ENCODE data around the gene CARD9. TPM values are rescaled to one million over a fixed set of nuclear protein-coding genes. Genes with fewer than 3 reads are reported as not detected.
"Not testable (repeated sequence)": the region's sequence is repeated elsewhere in the genome, so short reads cannot be mapped to it uniquely, and the experiment has no call there.

Gene CARD9, protein sequence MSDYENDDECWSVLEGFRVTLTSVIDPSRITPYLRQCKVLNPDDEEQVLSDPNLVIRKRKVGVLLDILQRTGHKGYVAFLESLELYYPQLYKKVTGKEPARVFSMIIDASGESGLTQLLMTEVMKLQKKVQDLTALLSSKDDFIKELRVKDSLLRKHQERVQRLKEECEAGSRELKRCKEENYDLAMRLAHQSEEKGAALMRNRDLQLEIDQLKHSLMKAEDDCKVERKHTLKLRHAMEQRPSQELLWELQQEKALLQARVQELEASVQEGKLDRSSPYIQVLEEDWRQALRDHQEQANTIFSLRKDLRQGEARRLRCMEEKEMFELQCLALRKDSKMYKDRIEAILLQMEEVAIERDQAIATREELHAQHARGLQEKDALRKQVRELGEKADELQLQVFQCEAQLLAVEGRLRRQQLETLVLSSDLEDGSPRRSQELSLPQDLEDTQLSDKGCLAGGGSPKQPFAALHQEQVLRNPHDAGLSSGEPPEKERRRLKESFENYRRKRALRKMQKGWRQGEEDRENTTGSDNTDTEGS
- 4.3 TPM for total RNA-seq
- long read RNA-seq, transcript CARD9-201 (13 exons, 2,123 nt): major isoform, 16 of 29 reads
- long read RNA-seq, partial matches to known transcripts: 0 of 29 reads
- long read RNA-seq, other reads (novel, unspliced or antisense): 13 of 29 reads

DNA sequence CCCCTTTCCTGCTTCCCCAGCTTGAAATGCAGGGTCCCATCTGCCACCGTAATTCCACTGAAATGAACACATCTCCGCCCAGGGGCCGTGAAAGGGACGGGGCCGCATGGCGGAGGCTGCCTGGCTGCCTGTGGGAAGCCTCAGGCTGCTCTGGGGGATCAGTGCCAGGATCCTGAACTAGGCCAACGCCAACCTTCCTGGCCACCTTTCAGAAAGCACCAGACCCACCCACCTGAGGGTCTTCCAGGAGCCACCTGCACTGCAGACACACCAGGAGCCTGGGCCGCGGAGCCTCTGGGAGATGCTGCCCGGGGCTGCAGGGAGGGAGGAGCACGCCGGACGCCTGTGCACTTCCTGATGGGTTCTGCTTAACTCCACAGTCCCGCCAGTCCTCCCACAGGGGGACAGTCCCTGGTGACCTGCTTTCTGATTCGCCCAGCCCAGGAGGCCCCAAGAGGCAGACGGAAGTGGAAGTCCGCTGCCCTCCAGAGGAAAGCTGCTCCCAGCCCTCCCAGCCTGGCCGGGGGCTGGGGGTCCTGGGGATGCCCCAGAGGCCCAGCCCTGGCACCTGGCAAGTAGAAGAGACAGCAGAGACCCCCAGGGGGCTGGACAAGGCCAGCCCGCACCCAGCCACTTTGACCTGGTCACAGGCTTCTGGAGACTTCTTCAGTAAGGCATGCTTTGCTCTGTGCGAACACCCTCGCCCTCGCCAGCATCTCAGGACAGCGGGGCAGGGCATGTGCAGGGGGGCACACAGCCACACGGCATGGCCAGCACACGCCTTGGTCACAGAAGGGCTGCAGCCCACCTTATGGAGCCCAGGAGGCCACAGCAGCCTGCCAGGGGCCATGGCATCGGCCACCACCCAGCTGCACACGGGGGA, at the start of gene CARD9:
Gene CARD9 (minus strand): TSS at position 370 of the 883 bp plus-strand sequence. CDS start 1,591 bp downstream, outside the sequence.
- DNase-seq (ENCODE audit: low spot score): no peak

DNA sequence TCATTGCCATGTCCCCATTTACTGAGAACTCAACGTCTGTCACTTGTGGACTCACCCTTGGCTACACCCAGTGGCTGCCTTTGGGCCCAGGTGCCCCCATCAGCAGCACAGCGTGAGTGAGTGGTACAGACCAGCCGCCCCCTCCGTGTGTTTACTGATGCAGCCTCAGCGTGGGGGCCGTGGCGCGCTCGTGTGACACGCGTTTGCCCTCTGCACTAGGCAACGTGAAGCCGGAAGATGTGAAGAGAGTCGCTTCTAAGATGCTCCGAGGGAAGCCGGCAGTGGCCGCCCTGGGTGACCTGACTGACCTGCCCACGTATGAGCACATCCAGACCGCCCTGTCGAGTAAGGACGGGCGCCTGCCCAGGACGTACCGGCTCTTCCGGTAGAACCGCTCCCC, 49.4 kb upstream of the CARD9 start:
- DNase-seq (ENCODE audit: low spot score): no peak

DNA sequence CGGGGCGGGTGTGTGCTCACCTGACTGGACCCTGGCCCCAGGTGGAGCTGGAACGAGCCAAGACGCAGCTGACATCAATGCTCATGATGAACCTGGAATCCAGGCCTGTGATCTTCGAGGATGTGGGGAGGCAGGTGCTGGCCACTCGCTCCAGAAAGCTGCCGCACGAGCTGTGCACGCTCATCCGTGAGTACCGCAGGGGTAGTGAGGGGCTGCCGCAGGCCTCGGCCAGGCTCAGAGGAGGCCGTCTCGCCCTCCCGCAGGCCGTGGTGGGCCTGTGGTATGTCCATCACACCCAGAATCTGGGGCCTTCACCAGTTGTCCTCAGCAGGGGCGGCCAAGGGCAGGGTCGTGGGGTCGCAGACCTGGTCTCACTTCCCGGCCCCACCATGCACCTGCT, 48.3 kb upstream of the CARD9 start:
- DNase-seq (ENCODE audit: low spot score): no peak

DNA sequence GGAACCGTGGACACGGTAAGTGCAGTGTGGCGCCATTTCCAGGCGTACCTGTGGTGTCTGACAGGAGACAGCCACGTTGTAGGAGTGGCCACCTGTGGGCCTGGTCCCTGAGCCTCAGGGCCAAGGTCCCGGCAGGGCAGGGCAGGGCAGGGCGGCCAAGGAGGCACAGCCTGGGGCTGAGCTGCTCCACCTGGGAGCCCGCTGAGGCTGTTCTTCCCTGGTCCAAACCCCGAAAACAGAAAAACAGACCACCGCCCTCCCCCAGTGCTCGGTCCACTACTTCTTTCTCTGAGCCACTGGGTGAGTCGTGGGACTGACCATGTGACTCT, 45.6 kb upstream of the CARD9 start:
- DNase-seq (ENCODE audit: low spot score): no peak

DNA sequence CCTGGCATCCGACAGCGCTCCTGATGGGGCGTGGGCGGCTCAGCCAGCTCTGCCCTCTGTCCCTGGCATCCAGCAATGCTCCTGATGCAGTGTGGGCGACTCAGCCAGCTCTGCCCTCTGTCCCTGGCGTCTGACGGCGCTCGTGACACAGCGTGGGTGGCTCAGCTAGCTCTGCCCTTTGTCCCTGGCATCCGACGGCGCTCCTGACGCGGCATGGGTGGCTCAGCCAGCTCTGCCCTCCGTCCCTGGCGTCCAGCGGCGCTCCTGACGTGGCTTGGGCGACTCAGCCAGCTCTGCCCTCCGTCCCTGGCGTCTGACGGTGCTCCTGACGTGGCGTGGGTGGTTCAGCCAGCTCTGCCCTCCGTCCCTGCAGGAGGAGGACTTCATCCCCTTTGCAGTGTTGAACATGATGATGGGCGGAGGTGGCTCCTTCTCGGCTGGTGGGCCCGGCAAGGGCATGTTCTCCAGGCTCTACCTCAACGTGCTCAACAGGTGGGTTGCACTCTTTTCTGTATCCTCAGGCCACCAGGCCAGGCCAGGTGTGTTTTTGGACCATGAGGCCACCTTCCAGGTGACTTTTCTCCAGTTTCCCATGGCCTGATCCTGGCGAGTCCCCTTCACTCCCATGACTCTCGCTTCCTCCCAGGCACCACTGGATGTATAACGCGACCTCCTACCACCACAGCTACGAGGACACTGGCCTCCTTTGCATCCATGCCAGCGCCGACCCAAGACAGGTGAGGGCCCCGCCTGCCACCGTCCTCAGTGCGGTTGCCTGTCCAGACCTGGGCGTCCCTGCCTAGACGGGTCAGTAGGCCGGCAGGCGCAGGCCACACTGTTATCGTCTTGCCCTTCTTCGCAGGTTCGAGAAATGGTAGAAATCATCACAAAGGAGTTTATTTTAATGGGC, 45.0 kb upstream of the CARD9 start:
- DNase-seq (ENCODE audit: low spot score): no peak

DNA sequence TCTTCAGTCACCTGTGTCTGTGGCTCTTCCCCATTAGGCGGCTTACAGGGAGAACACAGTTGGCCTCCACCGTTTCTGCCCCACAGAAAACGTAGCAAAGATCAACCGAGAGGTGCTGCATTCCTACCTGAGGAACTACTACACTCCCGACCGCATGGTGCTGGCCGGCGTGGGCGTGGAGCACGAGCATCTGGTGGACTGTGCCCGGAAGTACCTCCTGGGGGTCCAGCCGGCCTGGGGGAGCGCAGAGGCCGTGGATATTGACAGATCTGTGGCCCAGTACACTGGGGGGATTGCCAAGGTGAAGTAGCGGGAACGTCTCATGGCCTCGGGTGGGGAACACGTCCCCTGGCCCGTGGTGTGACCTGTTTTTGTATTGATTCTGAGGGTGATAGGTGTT, 43.4 kb upstream of the CARD9 start:
- no peak for DNase-seq (ENCODE audit: low spot score)

DNA sequence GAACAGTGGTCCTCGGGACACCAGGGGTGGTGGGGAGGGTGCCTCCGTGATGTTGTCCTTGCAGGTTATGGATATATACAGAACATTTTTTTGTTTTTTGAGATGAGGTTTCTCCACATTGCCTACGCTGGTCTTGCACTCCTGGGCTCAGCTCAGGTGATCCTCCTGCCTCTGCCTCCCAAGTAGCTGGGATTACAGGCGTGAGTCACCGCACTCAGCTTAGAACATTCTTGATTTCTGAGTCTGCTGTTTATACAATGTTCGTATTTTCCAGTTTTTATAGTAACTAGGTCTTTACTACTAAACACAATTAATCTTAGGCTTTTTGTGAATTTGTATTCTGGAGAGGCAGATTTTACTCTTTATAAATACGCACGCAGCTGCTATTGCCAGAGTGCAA, 43.0 kb upstream of the CARD9 start:
- DNase-seq (ENCODE audit: low spot score): no peak

DNA sequence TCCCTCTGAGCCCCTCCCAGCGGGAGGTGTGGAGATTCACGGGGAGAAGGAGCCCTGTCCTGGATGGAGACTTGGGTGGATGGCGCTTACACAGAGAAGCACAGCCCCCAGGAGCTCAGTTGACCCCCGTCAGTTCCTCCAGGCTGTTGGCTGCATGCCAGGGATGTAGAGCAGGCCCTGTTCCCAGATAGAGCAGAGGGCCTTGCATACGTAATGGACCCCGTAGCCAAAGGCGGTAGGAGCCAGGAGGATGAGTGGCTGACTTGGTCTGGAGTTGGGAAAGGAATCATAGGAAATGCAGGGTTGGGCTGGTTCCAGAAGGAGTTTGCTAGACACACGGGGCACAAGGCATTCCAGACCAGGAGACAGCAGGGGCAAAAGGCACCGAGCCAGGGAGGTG, 39.5 kb upstream of the CARD9 start:
- DNase-seq (ENCODE audit: low spot score): no peak

DNA sequence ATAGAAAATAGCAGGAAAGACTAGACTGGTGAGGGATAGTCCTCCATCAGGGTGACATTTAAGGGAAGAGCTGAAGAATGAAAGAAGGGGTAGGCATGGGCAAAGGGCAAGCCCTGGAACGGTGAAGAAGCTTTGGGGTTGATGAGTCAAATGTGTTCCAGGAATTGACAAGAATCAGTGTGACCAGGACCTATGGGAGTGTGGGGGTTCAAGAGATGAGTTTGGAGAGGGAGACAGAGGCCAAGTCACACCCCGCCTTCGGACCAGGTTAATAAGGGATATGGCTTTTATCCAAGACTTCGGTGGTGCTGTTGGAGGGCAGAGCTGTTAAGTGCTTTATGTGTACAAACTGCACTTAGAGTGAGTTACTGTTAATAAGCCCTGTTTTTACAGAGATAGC, 37.9 kb upstream of the CARD9 start:
- no peak for DNase-seq (ENCODE audit: low spot score)

DNA sequence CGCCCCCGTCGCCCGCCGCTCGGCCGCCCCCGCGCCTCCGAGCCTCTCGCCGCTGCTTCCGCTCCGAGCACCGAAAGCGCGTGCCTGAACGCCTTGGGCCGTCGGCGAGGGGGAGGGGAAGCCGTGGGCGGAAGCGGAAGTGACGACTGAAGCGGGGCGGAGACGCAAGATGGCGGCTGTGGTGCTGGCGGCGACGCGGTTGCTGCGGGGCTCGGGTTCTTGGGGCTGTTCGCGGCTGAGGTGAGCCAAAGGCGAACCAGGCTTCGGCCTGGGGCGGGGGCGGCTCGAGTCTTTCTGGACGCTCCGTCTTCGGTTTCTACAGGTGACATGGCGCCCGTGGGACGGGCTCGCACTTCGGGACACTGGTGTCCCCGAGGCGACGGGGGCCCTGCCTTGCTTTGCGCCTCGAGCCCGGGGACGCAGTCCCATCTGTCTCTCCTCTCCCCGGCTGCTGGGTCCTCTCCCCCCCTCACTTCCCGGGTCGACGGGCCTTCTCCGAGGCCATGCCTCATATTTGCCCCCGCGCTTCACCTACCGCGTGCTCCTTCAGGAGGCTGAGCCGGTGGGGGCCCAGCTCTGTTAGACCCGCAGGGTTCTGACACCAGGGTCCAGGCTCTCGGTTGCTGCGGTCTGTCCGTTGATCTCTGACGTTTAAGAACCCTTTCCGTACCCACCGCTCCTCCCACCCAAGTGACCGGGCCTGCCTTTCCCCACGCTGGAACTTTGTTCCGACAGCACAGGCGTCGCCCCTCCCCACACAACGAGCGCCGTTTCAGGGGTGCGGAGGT, 37.2 kb upstream of the CARD9 start, which contains the start of the genes ENTR1 and PMPCA:
Gene ENTR1 (minus strand): TSS at position 115 of the 788 bp plus-strand sequence. CDS start 217 bp downstream, outside the sequence.
Gene PMPCA (plus strand): TSS at position 159 of the 788 bp plus-strand sequence. CDS start 11 bp downstream, at position 170.
- DNase-seq (ENCODE audit: low spot score): peak; percentile 98

DNA sequence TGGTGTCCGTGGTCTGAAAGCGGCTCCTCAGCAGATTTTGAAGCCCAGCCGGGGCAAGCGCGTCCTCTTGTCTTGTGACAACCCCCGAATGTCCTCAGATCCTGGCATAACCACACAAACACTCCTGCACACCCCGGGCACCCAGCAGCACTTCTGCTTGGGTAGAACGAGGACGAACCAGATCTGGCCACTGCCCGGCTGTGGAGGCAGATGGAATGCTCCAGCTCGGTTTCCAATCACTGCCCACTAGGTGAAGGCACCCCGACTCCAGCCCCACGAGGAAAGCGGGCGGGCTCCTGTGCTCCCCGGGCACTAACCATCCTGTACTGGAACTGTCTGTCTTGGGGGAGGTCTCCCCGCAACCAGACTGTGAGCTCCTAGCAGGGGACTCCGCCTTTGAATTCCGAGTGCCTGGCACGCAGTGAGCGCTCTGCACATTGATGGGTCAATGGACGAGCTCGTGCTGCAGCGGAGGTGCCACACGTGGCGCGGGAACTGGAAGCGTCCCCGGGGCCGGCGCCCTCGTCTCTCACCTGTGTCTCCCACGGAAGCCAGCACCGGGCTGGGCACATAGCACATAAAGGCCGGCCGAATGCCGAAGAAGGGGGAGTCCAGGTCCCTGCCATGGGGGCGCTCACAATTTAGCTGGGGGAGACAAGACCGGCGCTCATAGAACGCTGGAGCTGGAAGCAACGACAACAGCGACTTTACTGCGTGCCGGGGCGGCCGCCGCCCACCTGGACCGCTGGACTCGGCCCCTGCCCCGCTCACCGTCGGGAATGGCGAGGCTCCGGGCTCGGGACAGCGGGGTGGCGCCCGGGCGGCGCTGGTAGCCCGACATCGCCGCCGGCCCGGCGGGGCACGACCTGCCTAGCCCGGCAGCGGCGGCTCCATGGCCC, 36.3 kb upstream of the CARD9 start:
- no peak for DNase-seq (ENCODE audit: low spot score)

DNA sequence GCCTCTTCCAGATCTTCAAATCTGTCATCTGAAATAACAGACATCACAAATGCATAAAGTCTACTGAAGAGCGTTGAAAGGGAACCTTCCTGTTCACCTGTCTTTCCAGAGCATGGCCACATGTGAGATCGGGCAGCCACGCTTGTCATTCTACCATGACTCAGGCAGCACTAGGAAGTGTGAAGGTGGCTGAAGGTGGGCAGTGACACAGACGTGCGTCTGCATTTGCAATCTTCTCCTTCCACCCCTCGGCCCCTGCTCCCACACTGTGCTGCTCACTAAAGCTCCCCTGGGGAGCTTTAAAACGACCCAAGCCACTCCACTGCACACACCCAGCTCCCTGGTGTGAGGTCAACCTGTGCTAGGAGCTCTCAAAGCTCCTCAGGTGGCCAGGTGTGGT, 34.4 kb upstream of the CARD9 start:
- no peak for DNase-seq (ENCODE audit: low spot score)

DNA sequence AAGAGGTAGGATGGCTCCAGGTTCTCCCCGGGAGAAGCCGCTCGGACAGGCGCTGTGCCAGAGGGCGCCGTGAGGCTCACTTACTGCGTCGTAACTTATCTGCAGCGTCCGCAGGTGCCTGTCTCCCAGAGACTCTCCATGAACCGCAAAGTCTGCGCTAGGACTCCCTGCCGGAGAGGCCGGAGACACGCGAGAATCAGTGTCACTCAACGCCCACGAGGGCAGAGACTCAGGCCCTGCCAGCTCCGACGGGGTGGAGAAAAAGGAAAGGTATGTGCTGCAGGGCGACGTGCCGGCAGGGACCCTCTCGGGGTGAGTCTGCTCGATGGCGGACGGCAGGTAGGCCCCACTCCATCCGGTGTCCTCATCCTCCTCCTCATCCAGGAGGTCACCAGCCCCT, 33.6 kb upstream of the CARD9 start:
- DNase-seq (ENCODE audit: low spot score): not testable (repeated sequence)

DNA sequence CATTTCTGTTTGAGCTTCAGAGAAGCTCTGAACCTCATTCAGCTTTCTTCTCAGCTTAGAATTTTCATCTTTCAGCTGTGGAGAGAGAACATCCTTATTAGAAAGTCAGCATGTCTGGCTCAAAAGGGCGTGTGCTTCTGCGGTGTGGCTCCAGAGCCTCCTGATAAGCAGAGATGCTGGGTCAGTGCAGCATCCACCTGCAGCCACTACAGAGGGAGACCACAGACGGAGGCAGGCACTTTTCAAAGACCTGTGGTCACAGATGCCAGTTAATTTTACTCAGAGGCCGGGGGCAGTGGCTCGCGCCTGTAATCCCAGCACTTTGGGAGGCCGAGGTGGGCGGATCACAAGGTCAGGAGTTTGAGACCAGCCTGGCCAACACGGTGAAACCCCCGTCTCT, 32.4 kb upstream of the CARD9 start:
- DNase-seq (ENCODE audit: low spot score): not testable (repeated sequence)

DNA sequence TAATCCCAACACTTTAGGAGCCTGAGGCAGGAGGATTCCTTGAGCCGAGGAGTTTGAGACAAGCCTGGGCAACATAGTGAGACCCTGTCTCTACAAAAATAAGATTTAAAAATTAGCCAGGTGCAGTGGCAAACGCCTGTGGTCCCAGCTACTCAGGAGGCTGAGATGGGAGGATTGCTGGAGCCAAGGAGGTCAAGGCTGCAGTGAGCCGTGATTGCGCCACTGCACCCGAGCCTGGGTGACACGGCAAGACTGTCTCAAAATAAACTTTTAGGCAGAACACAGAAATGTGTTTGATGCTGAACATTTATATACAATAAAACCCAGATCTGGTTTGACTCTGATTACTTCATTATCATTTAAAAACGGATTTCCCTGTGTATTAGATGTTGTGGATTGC, 32.0 kb upstream of the CARD9 start:
- DNase-seq (ENCODE audit: low spot score): no peak

DNA sequence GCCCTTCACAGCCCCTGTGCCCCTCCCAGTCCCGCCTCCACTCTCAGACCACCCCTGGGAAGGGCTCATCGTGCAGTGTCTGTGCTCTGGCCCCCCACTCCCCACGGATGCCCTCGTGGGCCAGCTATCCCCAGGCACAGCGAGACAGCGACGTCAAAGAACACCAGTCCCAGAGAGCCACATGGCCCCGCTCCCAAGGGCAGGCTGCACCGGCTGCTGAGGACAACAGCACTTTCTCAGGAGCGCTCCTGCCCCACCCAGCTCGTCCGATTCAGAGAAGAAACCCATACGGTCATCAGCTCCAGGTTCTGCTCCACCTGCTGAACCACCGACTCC, 31.3 kb upstream of the CARD9 start:
- no peak for DNase-seq (ENCODE audit: low spot score)

DNA sequence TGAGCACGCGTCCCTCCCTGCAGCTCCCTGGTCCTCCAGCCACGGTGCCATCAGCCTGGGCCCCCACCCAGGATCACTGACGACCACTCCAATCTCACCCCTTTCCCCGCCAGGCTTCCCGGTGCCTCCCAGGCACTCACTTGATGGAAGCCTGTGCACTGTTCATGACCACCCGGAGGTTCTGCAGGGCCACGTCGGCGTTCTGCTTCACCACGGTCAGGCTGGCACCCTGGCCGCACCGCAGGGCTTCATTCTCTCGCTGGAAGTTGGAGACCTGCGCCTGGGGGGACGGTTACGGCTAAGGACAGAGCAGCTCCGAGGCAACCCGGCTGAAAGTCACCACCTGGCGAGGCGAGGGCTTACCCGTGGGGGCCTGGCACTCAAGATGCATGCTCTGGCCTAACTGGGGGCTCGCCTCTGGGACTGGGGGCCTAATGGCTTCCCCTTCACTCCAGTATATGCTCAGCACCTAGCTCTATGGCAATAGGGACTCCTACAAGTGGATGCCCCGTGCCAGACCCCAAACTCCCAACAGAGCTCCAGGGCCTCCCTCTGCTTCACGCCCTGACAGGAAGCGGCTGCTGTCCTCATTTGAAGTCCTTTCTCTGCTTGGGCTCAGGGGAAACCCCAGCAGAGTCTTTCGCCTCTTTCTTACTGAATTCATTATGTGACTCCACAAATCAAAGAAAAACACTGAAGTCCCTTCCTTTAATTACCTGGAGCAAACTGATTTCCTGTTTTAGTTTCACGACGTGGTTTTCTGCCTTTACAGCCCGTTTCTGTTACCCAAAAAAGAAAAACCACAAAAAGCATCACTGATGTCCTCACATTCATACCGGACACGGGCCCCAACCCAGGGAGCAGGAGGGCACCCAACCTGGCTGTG, 30.7 kb upstream of the CARD9 start:
- DNase-seq (ENCODE audit: low spot score): no peak

DNA sequence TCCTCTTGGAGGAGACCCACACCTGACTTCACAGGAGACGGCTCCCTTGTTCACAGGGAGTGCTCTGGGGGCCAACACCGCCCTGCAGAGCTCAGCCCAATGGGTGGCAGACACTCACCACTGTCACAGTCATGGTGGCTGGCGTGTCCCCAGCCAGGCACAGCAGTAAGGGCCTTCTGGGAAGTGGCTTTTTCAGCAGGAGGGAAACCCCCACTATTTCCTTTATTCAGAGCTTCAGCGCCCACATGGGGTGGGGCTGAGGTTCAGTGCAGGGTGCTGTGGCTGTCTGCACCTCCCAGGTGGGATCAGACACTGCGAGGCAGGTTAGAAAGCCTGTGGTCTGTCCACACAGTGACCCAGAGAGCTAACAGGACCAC, 30.1 kb upstream of the CARD9 start:
- DNase-seq (ENCODE audit: low spot score): no peak
